Liver (tissue), 9 donors: ENCODE measurements around the gene LPCAT1. TPM values are rescaled to one million over a fixed set of nuclear protein-coding genes. Genes with fewer than 3 reads are reported as not detected.

Experiments
- DNase-seq: peaks from one replicate; pipeline ENCODE4 v3.0.0-alpha.2; 2017; ENCODE audit warnings: low spot score
- H3K27ac ChIP-seq, 2 donors: one replicate each; pipeline ENCODE4 v1.7.0; 2013; ENCODE audit warnings: inconsistent platforms in 2 of 2, low read length in 2 of 2, control low read depth in 1 of 2, low read depth in 1 of 2, mild to moderate bottlenecking in 1 of 2
- H3K27me3 ChIP-seq, 4 donors: one replicate each; pipeline versions ENCODE4 v1.6.1 to v1.7.0; 2013; ENCODE audit warnings: low read length in 3 of 4, inconsistent platforms in 1 of 4, mild to moderate bottlenecking in 1 of 4, moderate library complexity in 1 of 4; ENCODE audit not compliant: control insufficient read depth in 4 of 4, insufficient read depth in 4 of 4
- H3K36me3 ChIP-seq, 4 donors: one replicate each; pipeline versions ENCODE4 v1.6.1 to v1.7.0; 2013; ENCODE audit warnings: low read length in 3 of 4, mild to moderate bottlenecking in 3 of 4, low read depth in 1 of 4, moderate library complexity in 1 of 4; ENCODE audit not compliant: control insufficient read depth in 4 of 4, insufficient read depth in 3 of 4
- H3K4me1 ChIP-seq, 4 donors: one replicate each; pipeline versions ENCODE4 v1.6.1 to v1.7.0; 2013; ENCODE audit warnings: low read length in 3 of 4, mild to moderate bottlenecking in 3 of 4, moderate library complexity in 1 of 4; ENCODE audit not compliant: control insufficient read depth in 4 of 4, insufficient read depth in 4 of 4
- H3K4me3 ChIP-seq, 3 donors: one replicate each; pipeline versions ENCODE4 v1.6.1 to v1.7.0; 2013; ENCODE audit warnings: low read length in 3 of 3, control low read depth in 1 of 3, low read depth in 1 of 3, mild to moderate bottlenecking in 1 of 3
- H3K9ac ChIP-seq, 2 donors: one replicate each; pipeline ENCODE4 v1.7.0; 2013; ENCODE audit warnings: low read length in 2 of 2, mild to moderate bottlenecking in 2 of 2, moderate library complexity in 2 of 2, control low read depth in 1 of 2, low read depth in 1 of 2
- H3K9me3 ChIP-seq, 4 donors: one replicate each; pipeline versions ENCODE4 v1.6.1 to v1.7.0; 2013; ENCODE audit warnings: low read length in 3 of 4; ENCODE audit not compliant: control insufficient read depth in 4 of 4
- ATF3 ChIP-seq: IDR thresholded peaks from 2 replicates; pipeline ENCODE4 v1.6.1; 2016; ENCODE audit warnings: antibody characterized with exemption
- CTCF ChIP-seq: fragments of 150-350 bp; IDR thresholded peaks from 2 replicates; pipeline ENCODE4 v1.5.1; 2017; ENCODE audit warnings: improper control_type of control experiment, low read depth, low read length; ENCODE audit not compliant: missing input control
- EGR1 ChIP-seq, 2 donors: IDR thresholded peaks; 2 replicates each; pipeline ENCODE4 v1.6.1; 2016 to 2018; ENCODE audit warnings: antibody characterized with exemption in 2 of 2, low read depth in 2 of 2
- FOXA1 ChIP-seq: IDR thresholded peaks from 2 replicates; pipeline ENCODE4 v1.6.1; 2016; ENCODE audit warnings: antibody characterized with exemption
- FOXA2 ChIP-seq: IDR thresholded peaks from 2 replicates; pipeline ENCODE4 v1.6.1; 2016; ENCODE audit warnings: antibody characterized with exemption
- GABPA ChIP-seq, 2 donors: IDR thresholded peaks in 1 of 2; conservative IDR thresholded peaks in 1 of 2; 2 replicates each; pipeline ENCODE4 v1.6.1; 2016; ENCODE audit warnings: antibody characterized with exemption in 2 of 2, mild to moderate bottlenecking in 1 of 2, moderate library complexity in 1 of 2
- HNF4A ChIP-seq, 2 donors: conservative IDR thresholded peaks; 2 replicates each; pipeline ENCODE4 v1.6.1; 2016; ENCODE audit warnings: antibody characterized with exemption in 2 of 2, mild to moderate bottlenecking in 2 of 2
- HNF4G ChIP-seq: IDR thresholded peaks from 2 replicates; pipeline ENCODE4 v1.6.1; 2016; ENCODE audit warnings: antibody characterized with exemption
- JUND ChIP-seq, 2 donors: IDR thresholded peaks; 2 replicates each; pipeline ENCODE4 v1.6.1; 2016; ENCODE audit warnings: antibody characterized with exemption in 2 of 2
- MAX ChIP-seq: IDR thresholded peaks from 2 replicates; pipeline ENCODE4 v1.6.1; 2016; ENCODE audit warnings: antibody characterized with exemption
- NR2F2 ChIP-seq: IDR thresholded peaks from 2 replicates; pipeline ENCODE4 v1.6.1; 2016; ENCODE audit warnings: antibody characterized with exemption
- RAD21 ChIP-seq, 2 donors: IDR thresholded peaks; 2 replicates each; pipeline ENCODE4 v1.6.1; 2016; ENCODE audit warnings: antibody characterized with exemption in 2 of 2, mild to moderate bottlenecking in 2 of 2
- REST ChIP-seq: IDR thresholded peaks from 2 replicates; pipeline ENCODE4 v1.6.1; 2016; ENCODE audit warnings: antibody characterized with exemption, mild to moderate bottlenecking
- RXRA ChIP-seq, 2 donors: IDR thresholded peaks; 2 replicates each; pipeline ENCODE4 v1.6.1; 2017 to 2018; ENCODE audit warnings: antibody characterized with exemption in 2 of 2, mild to moderate bottlenecking in 1 of 2
- SP1 ChIP-seq: IDR thresholded peaks from 2 replicates; pipeline ENCODE4 v1.6.1; 2018; ENCODE audit warnings: antibody characterized with exemption, mild to moderate bottlenecking
- TAF1 ChIP-seq: conservative IDR thresholded peaks from 2 replicates; pipeline ENCODE4 v1.6.1; 2016; ENCODE audit warnings: antibody characterized with exemption, mild to moderate bottlenecking
- YY1 ChIP-seq: IDR thresholded peaks from 2 replicates; pipeline ENCODE4 v1.6.1; 2016; ENCODE audit warnings: antibody characterized with exemption, mild to moderate bottlenecking
- ZBTB33 ChIP-seq: IDR thresholded peaks from 2 replicates; pipeline ENCODE4 v1.6.1; 2016; ENCODE audit warnings: antibody characterized with exemption
- WGBS: extraction: QIAGEN DNeasy Blood & Tissue Kit; methylation state at CpG from one replicate; pipeline ENCODE4 v1.1.7; 2013; 5-methylcytosine and 5-hydroxymethylcytosine counted together
- polyA plus RNA-seq, 2 donors: library from polyadenylated mRNA; stranded (reverse) in 1 of 2; unstranded in 1 of 2; fragments of 200-250 nt in 1 of 2; fragments of >200 nt in 1 of 2; fragmentation: Nextera tagmentation in 1 of 2; extraction: Ambion mirVana in 1 of 2; gene quantifications; one replicate each; pipeline versions ENCODE4 v1.2.1 to v1.2.3, GENCODE V29; 2013 to 2015
- total RNA-seq, 2 donors: library from RNA; depleted of rRNA; stranded (reverse); fragments of >200 nt; gene quantifications; one replicate each; pipeline ENCODE4 v1.2.3, GENCODE V29; 2014
- donor health status: healthy.
- donor health status: healthy.
- donor health status: healthy.
- donor health status: healthy.
- donor health status: healthy.

LPCAT1 gene
- total and polyA plus RNA-seq, 4 donors = 1.5 to 12.8 (median 9.9) TPM

GRCh38 chr5:1565737-1566734 is 42.3 kb upstream of the LPCAT1 start:
- TF ChIP-seq SP1 = no peak
- TF ChIP-seq CTCF = no peak
- TF ChIP-seq GABPA (IDR thresholded peaks at IDR 0.05 in 1 of 2, conservative IDR thresholded peaks at IDR 0.05 in 1 of 2) = no peak
- no peak for TF ChIP-seq RAD21 (IDR thresholded peaks at IDR 0.05)
- no peak for TF ChIP-seq TAF1
- no peak for TF ChIP-seq ZBTB33
- TF ChIP-seq JUND (IDR thresholded peaks at IDR 0.05) = no peak
- no peak for TF ChIP-seq NR2F2
- TF ChIP-seq FOXA2 = no peak
- TF ChIP-seq FOXA1 = no peak
- no peak for TF ChIP-seq HNF4G
- TF ChIP-seq EGR1 (IDR thresholded peaks at IDR 0.05; ENCODE audit: low read depth in 2 of 2) = no peak
- no peak for TF ChIP-seq YY1
- no peak for TF ChIP-seq ATF3
- TF ChIP-seq MAX = no peak
- TF ChIP-seq HNF4A (conservative IDR thresholded peaks at IDR 0.05) = no peak
- TF ChIP-seq REST = no peak
- no peak for TF ChIP-seq RXRA (IDR thresholded peaks at IDR 0.05)
- Histone ChIP-seq H3K4me3 (no peak overlapping the region), H3K4me1 (peaks cover 4 to 14% (median 12%) of the 10 kb centered on the region in 4 donors), H3K27ac (no peak overlapping the region), H3K9ac (no peak overlapping the region), H3K27me3 (no peaks in the 10 kb centered on the region), H3K9me3 (no peaks in the 10 kb centered on the region), H3K36me3 (no peaks in the 10 kb centered on the region)
- 91% methylated on average over 25 of the region's 25 CpGs for WGBS
- no peak for DNase-seq
